ENCODE data around the gene CLMN. TPM values are rescaled to one million over a fixed set of nuclear protein-coding genes. Genes with fewer than 3 reads are reported as not detected.

Gene CLMN
- total and polyA plus RNA-seq, 2 experiments from 2014 or later = 3.2 to 5.7 TPM

DNA sequence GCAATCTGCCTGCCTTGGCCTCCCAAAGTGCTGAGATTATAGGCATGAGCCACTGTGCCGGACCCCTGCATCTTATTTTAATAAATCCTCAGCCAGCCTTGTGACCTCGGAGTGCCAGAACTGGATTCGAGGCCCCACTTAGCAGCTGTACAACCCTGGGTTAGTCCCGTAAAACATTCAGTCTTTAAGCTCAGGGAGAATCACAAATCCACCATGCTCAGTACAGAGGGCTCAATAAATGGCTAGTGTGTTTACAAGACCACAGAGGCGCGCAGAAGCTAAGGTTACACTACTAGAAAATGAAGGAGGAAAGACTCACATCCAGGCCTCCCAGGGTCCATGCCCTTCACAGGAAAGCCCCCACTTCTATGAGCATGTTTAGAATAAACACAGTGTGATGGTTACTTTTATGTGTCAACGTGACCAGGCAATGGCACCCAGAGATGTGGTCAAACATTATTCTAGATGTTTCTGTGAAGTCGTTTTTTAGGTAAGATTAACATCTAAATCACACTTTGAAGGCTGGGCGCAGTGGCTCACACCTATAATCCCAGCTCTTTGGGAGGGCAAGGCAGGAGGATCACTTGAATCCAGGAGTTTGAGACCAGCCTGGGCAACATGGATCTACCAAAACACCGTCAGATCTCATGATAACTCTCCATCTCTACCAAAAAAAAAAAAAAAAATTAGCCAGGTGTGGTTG, 55.3 kb downstream of the CLMN start:
- Mint-ChIP-seq H3K36me3 (ENCODE audit: low read depth) (no peaks in the 10 kb centered on the region), H3K9me3 (no peaks in the 10 kb centered on the region), H3K4me1 (peaks cover 7% of the 10 kb centered on the region), H3K27ac (no peak overlapping the region), H3K27me3 (ENCODE audit: insufficient read depth, low read depth, poor library complexity) (peaks cover 2% of the 10 kb centered on the region), H3K4me3 (no peak overlapping the region)
- no peak for DNase-seq (ENCODE audit: low spot score)
- Histone ChIP-seq H3K4me1 (ENCODE audit: insufficient read depth) (peaks cover 5% of the 10 kb centered on the region), H3K9me2 (ENCODE audit: insufficient read depth) (peaks cover 2% of the 10 kb centered on the region; the same call in 1 of the 2 replicates), H3K79me2 (replicated peaks; ENCODE audit: insufficient read depth) (no peaks in the 10 kb centered on the region), H3K27me3 (ENCODE audit: insufficient read depth) (no peaks in the 10 kb centered on the region), H3K27ac (ENCODE audit: low read depth) (no peak overlapping the region), H3K4me2 (no peak overlapping the region), H3F3A (replicated peaks; ENCODE audit: low read depth) (no peaks in the 10 kb centered on the region), H2AFZ (no peak overlapping the region), H3K36me3 (ENCODE audit: insufficient read depth) (no peaks in the 10 kb centered on the region), H3K4me3 (no peak overlapping the region), H4K20me1 (replicated peaks; ENCODE audit: insufficient read depth) (no peaks in the 10 kb centered on the region)
- no peak for TF ChIP-seq NANOG (IDR thresholded peaks at IDR 0.05; ENCODE audit: borderline replicate concordance)
- TF ChIP-seq ZNF114 (CRISPR knock-in tag; IDR thresholded peaks at IDR 0.05) = no peak
- no peak for TF ChIP-seq ZNF331 (CRISPR knock-in tag; IDR thresholded peaks at IDR 0.05; ENCODE audit: low read depth)
- no peak for TF ChIP-seq CREB1 (CRISPR knock-in tag; IDR thresholded peaks at IDR 0.05; ENCODE audit: low read depth)
- no peak for TF ChIP-seq EZH2phosphoT487 (IDR thresholded peaks at IDR 0.05; ENCODE audit: unreplicated experiment)
- TF ChIP-seq POLR2AphosphoS5 (IDR thresholded peaks at IDR 0.05; ENCODE audit: low read depth) = no peak
- TF ChIP-seq, protein P1, sequence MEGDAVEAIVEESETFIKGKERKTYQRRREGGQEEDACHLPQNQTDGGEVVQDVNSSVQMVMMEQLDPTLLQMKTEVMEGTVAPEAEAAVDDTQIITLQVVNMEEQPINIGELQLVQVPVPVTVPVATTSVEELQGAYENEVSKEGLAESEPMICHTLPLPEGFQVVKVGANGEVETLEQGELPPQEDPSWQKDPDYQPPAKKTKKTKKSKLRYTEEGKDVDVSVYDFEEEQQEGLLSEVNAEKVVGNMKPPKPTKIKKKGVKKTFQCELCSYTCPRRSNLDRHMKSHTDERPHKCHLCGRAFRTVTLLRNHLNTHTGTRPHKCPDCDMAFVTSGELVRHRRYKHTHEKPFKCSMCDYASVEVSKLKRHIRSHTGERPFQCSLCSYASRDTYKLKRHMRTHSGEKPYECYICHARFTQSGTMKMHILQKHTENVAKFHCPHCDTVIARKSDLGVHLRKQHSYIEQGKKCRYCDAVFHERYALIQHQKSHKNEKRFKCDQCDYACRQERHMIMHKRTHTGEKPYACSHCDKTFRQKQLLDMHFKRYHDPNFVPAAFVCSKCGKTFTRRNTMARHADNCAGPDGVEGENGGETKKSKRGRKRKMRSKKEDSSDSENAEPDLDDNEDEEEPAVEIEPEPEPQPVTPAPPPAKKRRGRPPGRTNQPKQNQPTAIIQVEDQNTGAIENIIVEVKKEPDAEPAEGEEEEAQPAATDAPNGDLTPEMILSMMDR (conservative IDR thresholded peaks at IDR 0.05; ENCODE audit: low read depth in 2 of 2) = no peak
- no peak for TF ChIP-seq STAT1 (IDR thresholded peaks at IDR 0.05; ENCODE audit: unreplicated experiment)
- TF ChIP-seq, protein P2, sequence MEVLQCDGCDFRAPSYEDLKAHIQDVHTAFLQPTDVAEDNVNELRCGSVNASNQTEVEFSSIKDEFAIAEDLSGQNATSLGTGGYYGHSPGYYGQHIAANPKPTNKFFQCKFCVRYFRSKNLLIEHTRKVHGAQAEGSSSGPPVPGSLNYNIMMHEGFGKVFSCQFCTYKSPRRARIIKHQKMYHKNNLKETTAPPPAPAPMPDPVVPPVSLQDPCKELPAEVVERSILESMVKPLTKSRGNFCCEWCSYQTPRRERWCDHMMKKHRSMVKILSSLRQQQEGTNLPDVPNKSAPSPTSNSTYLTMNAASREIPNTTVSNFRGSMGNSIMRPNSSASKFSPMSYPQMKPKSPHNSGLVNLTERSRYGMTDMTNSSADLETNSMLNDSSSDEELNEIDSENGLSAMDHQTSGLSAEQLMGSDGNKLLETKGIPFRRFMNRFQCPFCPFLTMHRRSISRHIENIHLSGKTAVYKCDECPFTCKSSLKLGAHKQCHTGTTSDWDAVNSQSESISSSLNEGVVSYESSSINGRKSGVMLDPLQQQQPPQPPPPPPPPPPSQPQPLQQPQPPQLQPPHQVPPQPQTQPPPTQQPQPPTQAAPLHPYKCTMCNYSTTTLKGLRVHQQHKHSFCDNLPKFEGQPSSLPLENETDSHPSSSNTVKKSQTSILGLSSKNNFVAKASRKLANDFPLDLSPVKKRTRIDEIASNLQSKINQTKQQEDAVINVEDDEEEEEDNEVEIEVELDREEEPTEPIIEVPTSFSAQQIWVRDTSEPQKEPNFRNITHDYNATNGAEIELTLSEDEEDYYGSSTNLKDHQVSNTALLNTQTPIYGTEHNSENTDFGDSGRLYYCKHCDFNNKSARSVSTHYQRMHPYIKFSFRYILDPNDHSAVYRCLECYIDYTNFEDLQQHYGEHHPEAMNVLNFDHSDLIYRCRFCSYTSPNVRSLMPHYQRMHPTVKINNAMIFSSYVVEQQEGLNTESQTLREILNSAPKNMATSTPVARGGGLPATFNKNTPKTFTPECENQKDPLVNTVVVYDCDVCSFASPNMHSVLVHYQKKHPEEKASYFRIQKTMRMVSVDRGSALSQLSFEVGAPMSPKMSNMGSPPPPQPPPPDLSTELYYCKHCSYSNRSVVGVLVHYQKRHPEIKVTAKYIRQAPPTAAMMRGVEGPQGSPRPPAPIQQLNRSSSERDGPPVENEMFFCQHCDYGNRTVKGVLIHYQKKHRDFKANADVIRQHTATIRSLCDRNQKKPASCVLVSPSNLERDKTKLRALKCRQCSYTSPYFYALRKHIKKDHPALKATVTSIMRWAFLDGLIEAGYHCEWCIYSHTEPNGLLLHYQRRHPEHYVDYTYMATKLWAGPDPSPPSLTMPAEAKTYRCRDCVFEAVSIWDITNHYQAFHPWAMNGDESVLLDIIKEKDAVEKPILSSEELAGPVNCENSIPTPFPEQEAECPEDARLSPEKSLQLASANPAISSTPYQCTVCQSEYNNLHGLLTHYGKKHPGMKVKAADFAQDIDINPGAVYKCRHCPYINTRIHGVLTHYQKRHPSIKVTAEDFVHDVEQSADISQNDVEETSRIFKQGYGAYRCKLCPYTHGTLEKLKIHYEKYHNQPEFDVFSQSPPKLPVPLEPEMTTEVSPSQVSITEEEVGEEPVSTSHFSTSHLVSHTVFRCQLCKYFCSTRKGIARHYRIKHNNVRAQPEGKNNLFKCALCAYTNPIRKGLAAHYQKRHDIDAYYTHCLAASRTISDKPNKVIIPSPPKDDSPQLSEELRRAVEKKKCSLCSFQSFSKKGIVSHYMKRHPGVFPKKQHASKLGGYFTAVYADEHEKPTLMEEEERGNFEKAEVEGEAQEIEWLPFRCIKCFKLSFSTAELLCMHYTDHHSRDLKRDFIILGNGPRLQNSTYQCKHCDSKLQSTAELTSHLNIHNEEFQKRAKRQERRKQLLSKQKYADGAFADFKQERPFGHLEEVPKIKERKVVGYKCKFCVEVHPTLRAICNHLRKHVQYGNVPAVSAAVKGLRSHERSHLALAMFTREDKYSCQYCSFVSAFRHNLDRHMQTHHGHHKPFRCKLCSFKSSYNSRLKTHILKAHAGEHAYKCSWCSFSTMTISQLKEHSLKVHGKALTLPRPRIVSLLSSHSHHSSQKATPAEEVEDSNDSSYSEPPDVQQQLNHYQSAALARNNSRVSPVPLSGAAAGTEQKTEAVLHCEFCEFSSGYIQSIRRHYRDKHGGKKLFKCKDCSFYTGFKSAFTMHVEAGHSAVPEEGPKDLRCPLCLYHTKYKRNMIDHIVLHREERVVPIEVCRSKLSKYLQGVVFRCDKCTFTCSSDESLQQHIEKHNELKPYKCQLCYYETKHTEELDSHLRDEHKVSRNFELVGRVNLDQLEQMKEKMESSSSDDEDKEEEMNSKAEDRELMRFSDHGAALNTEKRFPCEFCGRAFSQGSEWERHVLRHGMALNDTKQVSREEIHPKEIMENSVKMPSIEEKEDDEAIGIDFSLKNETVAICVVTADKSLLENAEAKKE (CRISPR knock-in tag; IDR thresholded peaks at IDR 0.05) = no peak
- TF ChIP-seq, protein P3, sequence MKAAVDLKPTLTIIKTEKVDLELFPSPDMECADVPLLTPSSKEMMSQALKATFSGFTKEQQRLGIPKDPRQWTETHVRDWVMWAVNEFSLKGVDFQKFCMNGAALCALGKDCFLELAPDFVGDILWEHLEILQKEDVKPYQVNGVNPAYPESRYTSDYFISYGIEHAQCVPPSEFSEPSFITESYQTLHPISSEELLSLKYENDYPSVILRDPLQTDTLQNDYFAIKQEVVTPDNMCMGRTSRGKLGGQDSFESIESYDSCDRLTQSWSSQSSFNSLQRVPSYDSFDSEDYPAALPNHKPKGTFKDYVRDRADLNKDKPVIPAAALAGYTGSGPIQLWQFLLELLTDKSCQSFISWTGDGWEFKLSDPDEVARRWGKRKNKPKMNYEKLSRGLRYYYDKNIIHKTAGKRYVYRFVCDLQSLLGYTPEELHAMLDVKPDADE (IDR thresholded peaks at IDR 0.05) = no peak
- no peak for TF ChIP-seq EZH2 (IDR thresholded peaks at IDR 0.05; ENCODE audit: low read depth, unreplicated experiment)
- TF ChIP-seq JUNB (IDR thresholded peaks at IDR 0.05; ENCODE audit: unreplicated experiment) = no peak
- TF ChIP-seq, protein P4, sequence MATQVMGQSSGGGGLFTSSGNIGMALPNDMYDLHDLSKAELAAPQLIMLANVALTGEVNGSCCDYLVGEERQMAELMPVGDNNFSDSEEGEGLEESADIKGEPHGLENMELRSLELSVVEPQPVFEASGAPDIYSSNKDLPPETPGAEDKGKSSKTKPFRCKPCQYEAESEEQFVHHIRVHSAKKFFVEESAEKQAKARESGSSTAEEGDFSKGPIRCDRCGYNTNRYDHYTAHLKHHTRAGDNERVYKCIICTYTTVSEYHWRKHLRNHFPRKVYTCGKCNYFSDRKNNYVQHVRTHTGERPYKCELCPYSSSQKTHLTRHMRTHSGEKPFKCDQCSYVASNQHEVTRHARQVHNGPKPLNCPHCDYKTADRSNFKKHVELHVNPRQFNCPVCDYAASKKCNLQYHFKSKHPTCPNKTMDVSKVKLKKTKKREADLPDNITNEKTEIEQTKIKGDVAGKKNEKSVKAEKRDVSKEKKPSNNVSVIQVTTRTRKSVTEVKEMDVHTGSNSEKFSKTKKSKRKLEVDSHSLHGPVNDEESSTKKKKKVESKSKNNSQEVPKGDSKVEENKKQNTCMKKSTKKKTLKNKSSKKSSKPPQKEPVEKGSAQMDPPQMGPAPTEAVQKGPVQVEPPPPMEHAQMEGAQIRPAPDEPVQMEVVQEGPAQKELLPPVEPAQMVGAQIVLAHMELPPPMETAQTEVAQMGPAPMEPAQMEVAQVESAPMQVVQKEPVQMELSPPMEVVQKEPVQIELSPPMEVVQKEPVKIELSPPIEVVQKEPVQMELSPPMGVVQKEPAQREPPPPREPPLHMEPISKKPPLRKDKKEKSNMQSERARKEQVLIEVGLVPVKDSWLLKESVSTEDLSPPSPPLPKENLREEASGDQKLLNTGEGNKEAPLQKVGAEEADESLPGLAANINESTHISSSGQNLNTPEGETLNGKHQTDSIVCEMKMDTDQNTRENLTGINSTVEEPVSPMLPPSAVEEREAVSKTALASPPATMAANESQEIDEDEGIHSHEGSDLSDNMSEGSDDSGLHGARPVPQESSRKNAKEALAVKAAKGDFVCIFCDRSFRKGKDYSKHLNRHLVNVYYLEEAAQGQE (IDR thresholded peaks at IDR 0.05; ENCODE audit: unreplicated experiment) = no peak
- no peak for ATAC-seq
